Activated T-cell treated with anti-CD3 and anti-CD28 coated beads, Interleukin-2, amount 50 U/mL, for 4 hours (primary cell): Measurements from ENCODE around the gene COIL. TPM values are rescaled to one million over a fixed set of nuclear protein-coding genes. Genes with fewer than 3 reads are reported as not detected.
A peak's percentile ranks its signal among the peaks of the same experiment; 100 is the strongest.

Experiments used
- ATAC-seq, 2 donors: fragments of 200-7000 bp; cut with Tn5 transposase; one replicate each; pipeline ENCODE4 v1.10.0; 2021
- DNase-seq: peaks from one replicate; pipeline ENCODE4 v3.0.0-alpha.2; 2020
- H3K27me3 Mint-ChIP-seq: one replicate; pipeline ENCODE4 v1.8.0; 2021; ENCODE audit warnings: low read depth, mixed read lengths
- H3K36me3 Mint-ChIP-seq: one replicate; pipeline ENCODE4 v1.8.0; 2022; ENCODE audit warnings: mixed read lengths; ENCODE audit not compliant: insufficient read depth
- H3K4me1 Mint-ChIP-seq: one replicate; pipeline ENCODE4 v1.8.0; 2021; ENCODE audit warnings: low read depth, mixed read lengths
- H3K4me3 Mint-ChIP-seq: one replicate; pipeline ENCODE4 v1.8.0; 2021; ENCODE audit warnings: mild to moderate bottlenecking, moderate library complexity, mixed read lengths
- H3K9me3 Mint-ChIP-seq: one replicate; pipeline ENCODE4 v1.8.0; 2021; ENCODE audit warnings: mixed read lengths
- total RNA-seq, 3 donors: library from RNA; stranded (reverse); gene quantifications; one replicate each; pipeline ENCODE4 v1.2.1, GENCODE V29; 2021

The COIL gene
- total RNA-seq, result 10 to 100 TPM; 22.9 to 23.8 (median 23.0) TPM

GRCh38 chr17:56960596-56961538, at the start of gene COIL:
TSS of gene COIL (minus strand) at chr17:56961050. CDS start at chr17:56961019, 31 bp downstream.
- Mint-ChIP-seq H3K27me3 (no peaks in the 10 kb centered on the region), H3K4me1 (peaks cover 22% of the 10 kb centered on the region), H3K9me3 (no peaks in the 10 kb centered on the region), H3K36me3 (peaks cover 8% of the 10 kb centered on the region), H3K4me3 (peak within 1 kb of the TSS; percentile 86)
- ATAC-seq (peak; percentile 97 to 98), DNase-seq (peak; percentile 96)

GRCh38 chr17:57010487-57010886, 49.6 kb upstream of the COIL start:
- Mint-ChIP-seq H3K27me3 (peaks cover 7% of the 10 kb centered on the region), H3K9me3 (no peaks in the 10 kb centered on the region), H3K4me1 (peaks cover 5% of the 10 kb centered on the region), H3K4me3 (no peak overlapping the region), H3K36me3 (no peaks in the 10 kb centered on the region)
- DNase-seq, result no peak
- ATAC-seq, result no peak

- Mint-ChIP-seq H3K9me3 (no peaks in the 10 kb centered on the region), H3K4me3 (peak overlapping the region; percentile 4), H3K4me1 (peaks cover 7% of the 10 kb centered on the region), H3K27me3 (peaks cover 5% of the 10 kb centered on the region), H3K36me3 (no peaks in the 10 kb centered on the region)
- ATAC-seq (peak; percentile 85), DNase-seq (peak; percentile 37)
Measured at GRCh38 chr17:57009737-57010445, 49.0 kb upstream of the COIL start.

GRCh38 chr17:57008958-57009357, 48.1 kb upstream of the COIL start:
- Mint-ChIP-seq H3K36me3 (no peaks in the 10 kb centered on the region), H3K27me3 (peaks cover 2% of the 10 kb centered on the region), H3K4me1 (peaks cover 7% of the 10 kb centered on the region), H3K4me3 (no peak overlapping the region), H3K9me3 (no peaks in the 10 kb centered on the region)
- DNase-seq (no peak), ATAC-seq (no peak)

- Mint-ChIP-seq H3K36me3 (peaks cover 6% of the 10 kb centered on the region), H3K4me3 (no peak overlapping the region)
Measured at GRCh38 chr17:57006040-57006439, 45.2 kb upstream of the COIL start.

GRCh38 chr17:57004944-57005579, 44.2 kb upstream of the COIL start:
- DNase-seq (no peak), ATAC-seq (peak in 1 of 2 donors; percentile 21)
- Mint-ChIP-seq H3K4me3 (no peak overlapping the region), H3K27me3 (no peaks in the 10 kb centered on the region), H3K36me3 (peaks cover 10% of the 10 kb centered on the region), H3K4me1 (peaks cover 6% of the 10 kb centered on the region), H3K9me3 (no peaks in the 10 kb centered on the region)

More at GRCh38 chr17:57006040-57006439, 45.2 kb upstream of the COIL start:
- Mint-ChIP-seq H3K4me1 (peaks cover 10% of the 10 kb centered on the region), H3K27me3 (no peaks in the 10 kb centered on the region), H3K9me3 (no peaks in the 10 kb centered on the region)
- DNase-seq (no peak), ATAC-seq (no peak)

GRCh38 chr17:57002904-57003303, 42.1 kb upstream of the COIL start:
- ATAC-seq (no peak), DNase-seq (no peak)
- no peaks in the 10 kb centered on the region for H3K9me3 Mint-ChIP-seq
- H3K4me1 Mint-ChIP-seq, result peaks cover 5% of the 10 kb centered on the region
- H3K27me3 Mint-ChIP-seq, result no peaks in the 10 kb centered on the region
- H3K4me3 Mint-ChIP-seq, result no peak overlapping the region
- H3K36me3 Mint-ChIP-seq, result peaks cover 10% of the 10 kb centered on the region

GRCh38 chr17:57001541-57001940, 40.7 kb upstream of the COIL start:
- Mint-ChIP-seq H3K9me3 (no peaks in the 10 kb centered on the region), H3K36me3 (peaks cover 16% of the 10 kb centered on the region), H3K4me3 (no peak overlapping the region), H3K4me1 (peaks cover 5% of the 10 kb centered on the region), H3K27me3 (no peaks in the 10 kb centered on the region)
- ATAC-seq (no peak), DNase-seq (no peak)

- no peaks in the 10 kb centered on the region for H3K9me3 Mint-ChIP-seq
- ATAC-seq (no peak), DNase-seq (no peak)
- no peaks in the 10 kb centered on the region for H3K27me3 Mint-ChIP-seq
- no peak overlapping the region for H3K4me3 Mint-ChIP-seq
- peaks cover 10% of the 10 kb centered on the region for H3K36me3 Mint-ChIP-seq
- no peaks in the 10 kb centered on the region for H3K4me1 Mint-ChIP-seq
Measured at GRCh38 chr17:56997313-56997712, 36.5 kb upstream of the COIL start.

- ATAC-seq (no peak), DNase-seq (no peak)
- Mint-ChIP-seq H3K9me3 (no peaks in the 10 kb centered on the region), H3K4me3 (no peak overlapping the region), H3K27me3 (no peaks in the 10 kb centered on the region), H3K4me1 (no peaks in the 10 kb centered on the region), H3K36me3 (peaks cover 13% of the 10 kb centered on the region)
Measured at GRCh38 chr17:56995766-56996165, 34.9 kb upstream of the COIL start.

GRCh38 chr17:56994009-56994792, 33.4 kb upstream of the COIL start:
- H3K36me3 Mint-ChIP-seq, result peaks cover 15% of the 10 kb centered on the region

GRCh38 chr17:56992364-56992763, 31.5 kb upstream of the COIL start:
- ATAC-seq (no peak), DNase-seq (no peak)
- no peaks in the 10 kb centered on the region for H3K4me1 Mint-ChIP-seq
- H3K36me3 Mint-ChIP-seq, result peaks cover 22% of the 10 kb centered on the region
- H3K27me3 Mint-ChIP-seq, result no peaks in the 10 kb centered on the region
- no peak overlapping the region for H3K4me3 Mint-ChIP-seq
- no peaks in the 10 kb centered on the region for H3K9me3 Mint-ChIP-seq

More at GRCh38 chr17:56994009-56994792, 33.4 kb upstream of the COIL start:
- Mint-ChIP-seq H3K9me3 (no peaks in the 10 kb centered on the region), H3K4me1 (no peaks in the 10 kb centered on the region), H3K27me3 (no peaks in the 10 kb centered on the region), H3K4me3 (no peak overlapping the region)
- ATAC-seq, result no peak
- no peak for DNase-seq

- no peaks in the 10 kb centered on the region for H3K9me3 Mint-ChIP-seq
- H3K36me3 Mint-ChIP-seq, result peaks cover 35% of the 10 kb centered on the region
- H3K4me1 Mint-ChIP-seq, result no peaks in the 10 kb centered on the region
- DNase-seq (no peak), ATAC-seq (no peak)
- no peaks in the 10 kb centered on the region for H3K27me3 Mint-ChIP-seq
- no peak overlapping the region for H3K4me3 Mint-ChIP-seq
Measured at GRCh38 chr17:56988901-56989572, 28.2 kb upstream of the COIL start.
